Hindlimb muscle (tissue), 1 donor: ENCODE data around the gene PSMB7. TPM values are rescaled to one million over a fixed set of nuclear protein-coding genes. Genes with fewer than 3 reads are reported as not detected.

ENCODE experiments used
- DNase-seq: peaks from one replicate; pipeline ENCODE4 v3.0.0-alpha.2; 2013
- polyA plus RNA-seq: library from polyadenylated mRNA; unstranded; fragments of 120-200 nt; gene quantifications from one replicate; pipeline ENCODE4 v1.2.1, GENCODE V29; 2013; ENCODE audit not compliant: insufficient read length

PSMB7 gene
- polyA plus RNA-seq, 1 donor: 188 TPM

DNA sequence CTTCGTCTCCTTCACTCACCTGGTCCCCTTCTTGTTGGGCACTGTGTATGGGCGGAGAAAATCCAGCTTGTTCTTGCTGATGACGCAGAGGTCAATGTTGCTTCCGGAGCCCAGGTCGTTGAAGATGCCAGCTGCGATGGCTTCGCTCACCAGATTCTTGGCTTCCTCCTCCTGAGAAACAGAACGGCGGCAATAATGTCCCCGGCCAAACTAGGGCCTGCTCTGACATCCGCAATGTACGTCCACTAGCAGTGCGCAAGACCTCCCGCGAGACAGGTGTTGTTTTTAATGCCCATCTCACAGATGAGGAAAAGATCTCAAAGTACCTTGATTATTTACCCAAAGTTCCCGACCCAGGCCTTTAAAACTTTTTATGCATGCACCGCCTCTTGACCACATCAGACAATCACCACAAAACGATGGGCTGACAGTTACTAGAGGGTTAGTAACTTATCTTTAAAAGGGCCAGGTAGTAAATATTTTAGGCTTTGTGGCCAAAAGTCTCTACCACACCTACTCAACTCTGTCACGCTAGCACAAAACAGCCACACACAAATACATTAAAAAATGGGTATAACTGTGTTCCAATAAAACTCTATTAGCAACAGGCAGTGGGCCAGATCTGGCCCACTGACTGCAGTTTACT lies 58.4 kb downstream of the PSMB7 start:
- DNase-seq: no peak

DNA sequence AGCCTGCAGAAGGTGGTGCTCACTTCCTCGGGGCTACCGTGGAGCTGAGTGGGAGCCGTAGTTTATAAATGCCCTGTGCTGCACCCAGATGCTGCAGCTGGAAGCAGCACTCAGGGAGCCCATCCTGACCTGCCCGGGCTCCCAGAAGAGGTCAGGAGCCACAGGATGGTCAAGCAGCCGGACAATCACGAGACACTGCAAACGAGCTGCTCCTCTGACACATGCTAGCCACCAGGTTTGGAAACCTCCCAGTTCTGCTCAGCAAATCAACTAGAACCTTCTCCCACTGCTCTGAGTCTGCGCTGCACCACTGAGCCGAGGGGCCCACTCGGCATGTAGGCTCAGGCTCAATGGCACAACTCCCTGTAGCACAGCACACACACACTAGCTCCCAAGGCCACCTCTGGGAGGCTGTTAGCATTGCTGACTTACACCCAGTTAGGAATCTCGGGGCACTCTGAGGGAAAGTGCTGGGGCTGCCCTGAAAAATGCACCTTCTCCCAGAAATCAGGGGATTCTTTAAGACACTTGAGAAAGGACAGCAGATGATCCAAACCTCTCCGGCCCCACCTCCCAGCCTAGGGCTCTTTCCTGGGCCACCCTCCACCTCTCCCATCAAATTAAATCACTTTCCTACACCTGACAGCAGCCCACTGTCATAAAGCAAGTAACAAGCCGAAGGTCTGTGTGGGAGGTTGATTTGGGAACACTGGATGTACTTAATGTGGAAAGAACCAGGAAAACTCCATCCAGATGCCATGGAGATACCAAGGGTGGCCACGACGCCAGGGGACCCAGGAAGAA lies 59.1 kb downstream of the PSMB7 start:
- DNase-seq: no peak

DNA sequence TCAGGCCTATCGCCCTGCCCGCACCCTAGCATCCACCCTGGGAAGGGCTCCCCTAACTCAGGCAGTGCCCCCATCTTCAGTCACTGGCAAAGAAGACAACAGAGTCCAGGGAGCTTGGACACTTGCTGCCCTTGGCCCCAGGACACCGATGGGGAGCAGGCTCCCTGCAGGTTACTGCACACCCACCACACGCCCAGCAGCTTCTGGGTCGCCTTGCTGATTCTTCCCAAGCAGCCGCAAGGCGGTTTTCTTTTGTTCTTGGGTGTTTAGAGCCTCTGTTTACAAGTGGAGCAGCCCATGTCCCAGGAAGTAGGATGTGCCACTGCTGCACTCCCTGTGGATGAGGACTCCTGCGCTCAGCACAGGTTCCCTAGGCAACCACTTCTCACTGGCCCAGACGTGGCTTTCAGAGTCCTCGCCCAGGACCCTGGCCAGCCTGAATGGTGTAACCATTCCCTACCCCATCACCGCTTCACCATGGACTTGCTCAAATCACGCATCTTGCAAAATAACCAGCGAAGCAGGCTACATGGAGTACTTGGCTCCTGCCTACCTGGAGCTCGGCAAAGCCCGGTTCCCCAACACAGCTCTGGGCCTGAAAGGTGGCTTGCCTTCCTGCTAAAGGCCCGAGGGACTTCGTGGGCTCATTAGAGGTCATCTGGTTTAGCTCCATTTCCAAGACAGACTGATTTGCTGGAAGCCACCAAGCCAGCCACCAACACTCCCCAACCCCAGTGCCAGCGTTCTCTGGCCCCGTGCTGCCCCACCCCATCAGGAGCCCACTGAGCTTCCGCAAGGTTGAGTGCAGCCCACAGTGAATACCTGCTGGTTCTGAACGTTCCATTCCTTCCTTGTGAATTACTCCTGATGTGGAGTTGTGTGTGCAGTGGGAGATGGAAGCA lies 60.0 kb downstream of the PSMB7 start:
- DNase-seq: no peak

DNA sequence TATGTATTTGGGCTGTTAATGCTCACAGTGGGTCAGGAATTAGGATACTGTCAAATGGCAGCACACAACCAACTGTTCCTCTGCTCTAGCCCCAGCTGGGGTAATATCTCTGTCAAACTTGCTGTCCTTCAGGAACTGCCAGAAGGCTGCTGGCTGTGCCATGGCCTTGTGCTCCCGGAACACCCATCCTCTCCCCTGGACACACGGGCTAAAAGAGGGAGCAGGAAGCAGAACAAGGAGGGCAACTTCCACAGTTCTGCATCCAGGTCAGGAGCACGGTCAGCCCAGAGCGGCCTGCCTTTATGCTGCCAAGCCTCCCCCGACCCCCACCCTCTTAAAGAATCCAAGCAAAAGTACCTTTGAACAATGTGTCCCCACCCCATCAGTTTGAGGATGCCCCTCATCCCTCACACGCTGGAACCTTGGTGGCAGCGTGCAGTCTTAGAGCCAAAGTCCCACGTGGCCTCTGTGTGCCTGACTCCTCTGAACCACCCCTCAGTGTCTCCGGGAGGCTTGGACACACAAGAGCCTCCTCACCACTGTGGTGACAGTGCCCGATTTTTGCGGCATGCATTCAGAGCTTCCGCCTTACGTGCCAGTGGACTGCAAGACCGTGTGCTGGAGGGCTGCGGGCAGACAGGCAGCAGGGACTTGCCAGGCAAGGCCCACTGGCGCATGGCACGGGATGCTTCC lies 60.8 kb downstream of the PSMB7 start:
- no peak for DNase-seq

DNA sequence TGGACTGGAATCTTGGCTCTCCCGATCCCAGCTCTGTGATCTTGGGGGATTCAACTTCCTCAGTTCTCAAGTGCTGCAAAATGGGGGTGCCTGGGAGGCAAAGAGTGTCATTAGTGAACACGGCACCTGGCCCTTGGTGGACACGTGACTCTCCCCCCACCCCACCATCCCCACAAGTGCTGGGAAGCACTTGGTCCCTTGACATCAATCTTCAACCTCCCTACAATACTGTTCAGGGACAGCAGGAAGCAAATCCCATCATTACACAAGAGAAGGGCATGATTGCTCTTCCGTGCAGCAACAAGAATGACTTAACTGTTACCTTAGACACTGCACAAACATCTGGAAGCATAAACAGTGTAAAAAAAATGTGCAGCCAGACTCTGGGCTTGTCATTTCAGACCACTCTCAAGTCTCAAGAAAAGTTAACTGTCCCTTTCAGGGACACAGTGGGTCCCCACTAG lies 61.4 kb downstream of the PSMB7 start:
- no peak for DNase-seq

DNA sequence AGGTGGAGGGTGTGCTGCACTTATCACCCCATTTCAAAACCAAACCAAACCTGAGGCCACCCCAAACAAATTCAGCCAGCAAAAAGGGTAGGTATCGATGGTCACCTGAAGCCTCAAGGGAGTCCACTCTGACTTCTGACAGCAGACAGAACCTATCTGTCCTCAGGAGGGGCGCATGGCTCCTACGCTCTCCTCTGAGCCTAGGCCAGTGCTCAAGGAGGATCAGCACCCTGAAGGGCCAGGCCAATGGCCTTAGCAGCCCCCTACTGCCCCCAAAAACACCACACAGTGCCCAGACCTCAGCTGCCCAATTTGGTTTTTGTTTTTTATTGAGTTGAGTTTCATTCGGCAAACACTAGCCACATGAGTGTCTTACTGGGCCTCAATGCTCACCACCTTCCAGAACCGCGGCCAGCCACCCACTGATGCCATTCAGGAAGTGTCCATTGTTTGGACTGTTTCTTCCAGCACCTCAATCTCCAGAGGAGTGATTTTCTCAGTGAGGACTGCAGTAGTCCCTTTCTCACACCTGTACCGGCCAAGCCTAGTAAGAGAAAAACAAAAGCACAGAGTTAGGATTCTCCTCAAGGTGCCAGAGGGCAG lies 62.0 kb downstream of the PSMB7 start:
- no peak for DNase-seq

DNA sequence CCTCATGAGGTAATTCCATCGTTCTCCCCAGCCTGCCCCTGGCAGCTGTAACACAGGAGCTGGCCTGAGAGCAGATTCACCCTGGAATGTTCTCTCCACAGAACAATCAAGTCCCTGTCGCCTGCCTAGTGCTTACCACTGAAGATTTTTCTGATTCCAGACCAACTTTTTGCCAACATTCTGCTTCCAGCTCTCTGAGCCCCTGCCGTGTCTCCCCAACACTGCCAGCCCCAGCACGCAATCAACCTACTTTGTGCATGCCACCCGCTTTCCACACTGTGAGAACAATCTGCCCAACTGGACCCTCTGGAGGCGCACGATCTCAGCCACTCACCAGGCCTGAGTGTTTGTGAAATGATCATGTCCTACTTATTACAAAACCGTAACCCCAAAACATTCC lies 62.6 kb downstream of the PSMB7 start:
- no peak for DNase-seq

DNA sequence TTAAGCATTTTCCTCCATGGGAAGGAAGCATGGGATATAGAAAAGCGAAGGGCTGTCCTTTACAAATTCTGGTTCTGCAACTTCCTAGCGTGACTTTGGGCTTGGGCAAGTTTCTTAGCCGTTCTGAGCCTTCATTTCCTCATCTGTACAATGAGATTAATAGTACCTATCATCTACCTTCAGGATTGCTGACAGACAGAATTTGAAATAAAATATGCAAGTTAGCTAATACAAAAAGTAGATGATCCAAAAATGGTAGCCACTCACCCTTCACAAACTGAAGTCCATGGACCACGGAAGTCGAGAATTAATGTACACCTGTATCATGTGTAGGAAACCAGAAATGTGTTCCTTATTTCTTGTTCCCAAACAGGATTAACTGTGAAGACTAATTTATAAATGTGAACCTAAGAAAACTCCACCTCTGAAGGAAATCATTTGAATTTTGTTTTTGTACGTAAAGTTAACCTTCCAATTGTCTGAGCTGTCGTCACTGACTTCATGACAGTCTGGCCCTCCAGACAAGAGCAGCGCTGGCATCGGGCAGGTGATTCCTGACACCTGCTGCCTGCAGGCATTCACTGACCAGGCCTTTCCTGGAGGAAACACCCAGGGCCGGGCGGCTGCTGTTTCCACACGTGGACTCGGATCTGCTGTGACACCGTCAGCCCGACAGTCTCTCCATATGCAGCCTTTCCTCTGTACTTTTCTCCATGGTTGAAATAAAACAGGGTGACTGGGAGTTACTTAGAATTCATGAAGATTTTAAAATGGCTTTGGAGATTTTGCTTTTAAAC lies 63.4 kb downstream of the PSMB7 start:
- no peak for DNase-seq

DNA sequence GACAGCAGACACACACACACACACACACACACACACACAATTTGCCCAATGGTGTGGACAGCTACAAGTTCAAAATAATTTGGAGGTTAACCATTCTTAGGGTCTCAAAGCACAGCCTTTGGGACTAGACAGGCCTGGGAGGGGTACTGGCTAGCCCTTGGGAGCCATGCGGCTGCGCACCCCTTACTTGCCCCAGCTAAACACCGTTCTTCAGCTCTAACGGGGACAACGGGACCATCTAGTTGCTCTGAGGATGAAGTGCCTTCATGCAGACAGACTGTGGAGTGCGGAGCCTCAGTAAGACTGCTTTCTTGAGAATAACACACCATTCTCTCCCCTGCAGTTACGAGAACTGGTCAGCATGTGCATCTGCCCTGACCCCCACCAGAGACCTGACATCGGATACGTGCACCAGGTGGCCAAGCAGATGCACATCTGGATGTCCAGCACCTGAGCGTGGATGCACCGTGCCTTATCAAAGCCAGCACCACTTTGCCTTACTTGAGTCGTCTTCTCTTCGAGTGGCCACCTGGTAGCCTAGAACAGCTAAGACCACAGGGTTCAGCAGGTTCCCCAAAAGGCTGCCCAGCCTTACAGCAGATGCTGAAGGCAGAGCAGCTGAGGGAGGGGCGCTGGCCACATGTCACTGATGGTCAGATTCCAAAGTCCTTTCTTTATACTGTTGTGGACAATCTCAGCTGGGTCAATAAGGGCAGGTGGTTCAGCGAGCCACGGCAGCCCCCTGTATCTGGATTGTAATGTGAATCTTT lies 64.6 kb downstream of the PSMB7 start:
- DNase-seq: no peak

DNA sequence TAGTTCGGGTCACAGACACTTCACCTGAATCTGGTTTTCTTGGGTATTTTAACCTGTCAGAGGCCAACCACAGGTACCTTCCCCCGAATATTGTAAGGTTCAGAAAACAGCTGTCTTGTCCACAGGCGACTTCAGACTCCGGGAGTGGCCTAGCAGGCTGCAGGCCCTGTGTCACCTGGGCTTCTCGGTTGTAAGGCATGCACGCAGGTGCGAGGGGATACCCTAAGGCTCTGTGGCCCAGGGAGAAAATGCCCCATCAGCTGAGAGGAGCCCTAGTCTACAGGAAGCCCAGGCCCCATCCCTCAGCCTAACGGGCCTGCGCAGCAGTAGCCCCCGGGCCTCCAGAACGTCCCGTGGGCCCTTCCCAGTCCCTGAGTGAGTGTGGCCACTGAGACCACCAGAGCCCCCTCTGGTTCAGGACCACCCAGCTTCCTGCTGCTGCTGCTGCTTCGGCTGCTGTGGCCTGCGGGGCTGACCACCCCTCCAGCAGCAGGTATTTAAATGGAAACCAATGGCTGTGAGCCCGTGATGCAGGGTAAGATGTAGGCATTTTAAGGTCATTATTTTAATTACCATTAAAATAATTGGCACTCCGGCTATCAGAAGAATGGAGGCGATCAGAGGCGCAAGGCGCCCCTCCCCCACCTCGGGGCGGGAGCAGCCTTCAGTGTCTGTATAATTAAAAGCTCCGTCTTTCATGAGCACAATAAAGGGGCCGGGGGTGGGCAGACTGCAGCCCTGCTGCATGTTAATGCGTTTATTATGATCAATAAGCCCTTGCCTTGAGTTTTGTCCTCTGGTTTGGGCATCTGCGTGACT lies 65.4 kb downstream of the PSMB7 start:
- DNase-seq: no peak

DNA sequence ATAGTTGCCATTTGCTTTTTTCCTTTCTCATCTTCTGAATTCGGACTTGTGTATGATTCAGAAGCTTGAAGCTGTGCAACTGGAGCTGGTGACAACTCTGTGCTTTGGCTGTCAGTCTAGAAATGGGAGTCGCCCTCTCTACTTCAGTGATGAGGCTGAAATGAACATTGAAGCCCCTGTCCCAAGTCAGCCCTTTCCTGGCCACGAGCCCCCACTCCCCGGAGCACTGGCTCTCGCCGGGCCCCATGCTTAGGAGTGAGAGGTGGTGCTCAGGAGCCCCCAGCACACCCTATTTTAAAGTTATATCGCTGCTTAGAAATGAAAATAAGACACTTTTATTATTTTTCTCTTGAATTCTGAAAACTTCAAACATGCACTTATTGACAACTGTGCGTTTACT lies 66.0 kb downstream of the PSMB7 start:
- no peak for DNase-seq

DNA sequence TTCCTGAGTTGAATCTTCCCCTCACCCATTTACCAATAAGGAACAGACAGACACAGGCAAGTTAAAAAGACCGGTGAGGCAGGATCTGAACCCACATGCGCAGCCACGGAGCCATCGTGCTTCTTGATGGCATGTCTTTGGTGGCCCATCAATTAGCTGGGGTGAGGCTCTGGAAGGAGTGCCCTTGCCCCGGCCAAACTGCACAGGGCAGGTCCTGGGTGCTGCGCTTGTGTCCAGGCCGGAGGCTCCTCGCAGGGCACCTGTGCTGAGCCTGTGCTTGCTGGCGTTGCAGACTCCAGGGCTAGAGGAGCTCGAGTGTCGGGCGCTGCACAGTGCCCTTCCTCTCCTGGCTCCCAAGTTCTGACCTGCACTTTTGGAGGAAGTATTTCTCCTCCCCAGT lies 66.4 kb downstream of the PSMB7 start:
- no peak for DNase-seq

DNA sequence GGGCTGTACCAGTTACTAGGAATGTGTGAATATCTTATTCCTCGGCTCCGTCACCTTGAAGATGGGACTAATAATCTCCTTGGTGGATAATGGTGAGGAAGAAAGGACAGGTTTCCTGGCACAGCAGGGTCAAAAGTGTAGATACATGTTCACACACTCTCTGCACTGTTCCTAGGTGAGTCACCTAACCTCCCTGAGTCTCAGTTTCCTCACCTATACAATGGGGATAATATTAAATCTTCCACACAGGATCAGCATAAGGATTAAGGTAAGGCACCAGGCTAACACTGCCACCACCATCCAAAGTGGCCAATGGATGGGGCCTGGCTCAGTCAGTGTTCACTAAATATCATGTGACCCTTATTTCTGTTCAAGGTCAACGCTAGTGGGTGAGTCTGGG lies 66.9 kb downstream of the PSMB7 start:
- DNase-seq: no peak

DNA sequence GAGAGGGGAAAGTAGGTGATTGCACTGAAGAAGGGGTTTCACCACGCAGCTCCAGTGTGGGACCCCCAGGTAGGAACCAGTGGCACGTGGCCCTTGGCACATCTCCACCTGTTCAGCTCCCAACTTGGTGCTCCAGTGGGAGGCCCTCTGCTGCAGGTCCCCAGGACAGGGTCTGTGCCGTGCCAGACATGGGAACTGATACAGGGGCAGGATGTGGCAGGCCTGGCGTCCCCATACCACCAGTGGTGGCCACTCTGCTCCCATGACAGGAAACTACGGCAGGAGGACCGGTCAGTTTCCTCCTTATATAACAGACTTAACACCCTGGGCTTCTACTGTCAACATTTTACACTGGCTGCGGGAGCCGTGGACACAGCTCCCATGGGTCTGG lies 67.3 kb downstream of the PSMB7 start:
- DNase-seq: no peak

DNA sequence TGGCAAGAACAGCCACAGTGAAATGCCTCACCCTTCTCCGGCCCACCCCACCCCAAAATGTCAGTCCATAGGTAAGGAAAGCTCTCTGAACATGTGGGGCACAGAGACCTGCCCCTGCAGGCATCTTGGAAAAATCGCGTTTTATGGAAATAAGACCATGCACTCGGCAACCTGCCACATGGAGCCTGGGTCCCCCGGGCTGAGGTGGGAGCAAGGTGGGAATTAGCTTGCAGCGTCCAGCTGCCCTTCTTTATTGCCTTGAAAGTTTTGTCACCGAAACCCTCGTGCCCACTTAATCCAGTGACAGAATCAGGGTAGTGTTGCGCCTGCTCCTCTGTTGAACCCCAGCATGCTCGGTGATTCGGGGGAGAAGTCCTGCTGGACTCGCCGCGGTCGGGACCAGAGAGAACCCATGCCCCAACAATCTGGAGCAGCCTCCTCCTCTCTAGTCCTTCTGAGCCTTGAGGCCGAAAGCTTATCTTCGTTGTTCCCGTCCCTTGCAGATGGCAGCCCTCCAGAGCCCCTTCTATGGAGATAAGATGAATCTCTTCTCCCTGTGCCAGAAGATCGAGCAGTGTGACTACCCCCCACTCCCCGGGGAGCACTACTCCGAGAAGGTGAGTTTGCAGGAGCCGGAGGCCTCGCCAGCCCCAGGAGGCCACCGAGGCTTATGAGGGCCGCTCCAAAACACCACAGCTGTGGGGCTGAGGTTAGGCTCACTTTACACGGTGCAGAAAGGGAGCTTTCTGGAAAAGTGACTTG lies 67.9 kb downstream of the PSMB7 start:
- DNase-seq: no peak

DNA sequence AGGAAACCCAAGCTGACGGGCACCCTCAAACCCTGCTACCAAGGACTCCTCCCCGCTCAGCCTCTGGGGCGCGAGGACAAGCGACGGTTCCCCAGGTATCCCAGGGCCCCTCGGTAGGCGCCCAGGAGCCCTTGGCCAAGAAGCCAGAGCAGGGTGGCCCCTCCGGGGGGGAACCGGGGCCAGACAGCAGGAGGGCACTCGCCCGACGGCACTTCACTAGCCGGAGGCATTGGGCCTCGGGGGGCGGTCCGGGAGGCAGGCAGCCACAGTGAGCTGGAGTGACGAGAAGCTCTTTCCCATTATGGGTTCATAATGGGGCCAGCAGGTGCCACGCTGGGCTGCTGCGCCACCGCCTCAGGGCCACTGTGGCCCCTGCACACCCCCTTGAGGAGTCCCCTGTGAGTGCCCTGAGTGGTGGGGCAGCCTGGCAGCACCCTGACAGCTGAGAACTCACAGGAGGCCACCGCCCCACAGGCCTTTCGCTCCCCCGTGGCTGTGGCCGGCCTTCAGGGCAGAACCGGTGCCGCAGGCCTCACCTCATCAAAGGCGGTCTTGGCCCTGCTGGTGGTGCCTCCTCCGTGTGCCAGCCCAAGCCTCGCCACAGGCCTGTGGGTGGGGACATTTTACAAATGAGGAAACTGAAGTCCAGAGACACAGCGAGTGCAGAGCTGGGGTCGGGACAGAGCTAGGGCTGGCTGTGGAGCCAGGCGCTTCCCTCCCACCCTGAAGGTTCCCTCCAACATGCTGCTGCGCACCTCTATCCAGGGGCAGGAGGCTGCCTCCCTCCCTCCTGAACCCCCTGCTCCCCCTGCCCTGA lies 68.7 kb downstream of the PSMB7 start:
- no peak for DNase-seq

DNA sequence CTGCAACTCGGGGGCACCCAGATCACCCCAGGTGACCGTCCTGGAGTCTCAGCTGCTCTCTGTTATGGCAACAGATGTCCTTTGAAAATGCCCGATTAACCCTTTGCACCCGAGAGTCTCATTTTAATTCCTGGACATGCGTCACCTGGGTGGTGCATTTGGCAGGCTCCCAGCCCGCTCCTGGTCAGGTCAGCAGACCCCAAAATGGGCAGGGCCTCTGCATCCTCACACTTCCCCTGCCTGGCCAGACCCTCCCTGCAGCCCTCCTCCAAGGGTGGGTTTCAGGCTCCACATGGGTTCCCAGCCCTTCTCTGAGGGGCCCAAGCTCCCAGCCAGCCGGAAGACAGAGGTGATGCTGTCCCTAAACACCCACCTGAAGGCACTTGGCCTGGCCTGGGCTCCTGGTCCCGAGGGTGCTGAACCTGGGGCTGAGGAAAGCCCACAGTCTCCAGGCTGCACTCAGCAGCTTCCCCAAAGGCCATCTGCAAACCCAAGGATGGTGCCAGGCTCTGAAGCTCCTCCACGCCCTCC lies 69.4 kb downstream of the PSMB7 start:
- no peak for DNase-seq

DNA sequence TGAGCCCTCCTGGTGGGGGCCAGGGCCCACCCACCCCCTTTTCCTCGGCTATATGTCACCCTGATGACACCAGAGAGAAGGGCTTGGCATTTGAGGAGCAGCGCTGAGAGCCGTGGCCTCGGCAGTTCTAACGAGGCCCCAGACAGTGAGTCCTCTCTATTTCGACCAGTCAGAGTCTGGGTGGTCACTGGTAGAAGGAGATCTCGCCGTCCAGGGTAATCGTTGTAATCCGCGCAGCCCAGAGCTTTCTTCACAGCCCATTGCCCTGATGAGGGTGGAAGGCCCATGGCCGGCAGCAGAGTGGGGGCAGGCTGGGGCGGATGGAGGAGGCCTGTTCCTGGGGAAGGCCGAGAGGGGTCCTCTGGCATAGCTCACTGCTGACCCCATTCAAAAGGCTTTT lies 70.2 kb downstream of the PSMB7 start:
- no peak for DNase-seq
